GM12878 (cell line): ENCODE measurements around the gene ICA1. TPM values are rescaled to one million over a fixed set of nuclear protein-coding genes. Genes with fewer than 3 reads are reported as not detected.

Source experiments
- ATAC-seq: fragments of 200-7000 bp; cut with Tn5 transposase; 3 replicates; pipeline ENCODE4 v1.9.1; 2020; ENCODE audit warnings: mild to moderate bottlenecking, moderate library complexity
- BruUV-seq: library from RNA; stranded (reverse); fragments of 400-500 nt; replicated peaks from 2 replicates; lab custom pipeline; 2021; lab: Mats Ljungman, UMichigan
- CTCF ChIA-PET: fragments of 300-600 bp; sonication (Branson Sonifier 250); formaldehyde crosslinking; extraction: SDS; loops from one replicate; lab custom pipeline; 2021; ENCODE audit warnings: inconsistent platforms; lab: Yijun Ruan, JAX
- POLR2A ChIA-PET: fragments of 350-600 bp; formaldehyde crosslinking; extraction: SDS; loops from one replicate; lab custom pipeline; 2021; ENCODE audit warnings: inconsistent platforms; lab: Charles Lee
- RAD21 ChIA-PET: fragments of 300-600 bp; sonication (Branson Sonifier 250); formaldehyde crosslinking; loops from one replicate; lab custom pipeline; 2023; ENCODE audit warnings: antibody characterized with exemption; ENCODE audit not compliant: unreplicated experiment; lab: Charles Lee
- SMC1A ChIA-PET: fragments of 300-600 bp; sonication (Branson Sonifier 250); formaldehyde crosslinking; loops from one replicate; lab custom pipeline; 2023; ENCODE audit not compliant: unreplicated experiment, uncharacterized antibody; lab: Charles Lee
- DNase-seq: peaks from one replicate; pipeline ENCODE4 v3.0.0-alpha.2; 2011; ENCODE audit warnings: low read depth, low spot score
- FAIRE-seq: peaks from 3 replicates; lab custom pipeline; 2011; peaks lifted over from hg19 to GRCh38; lab: Jason Lieb, UNC
- H2AFZ ChIP-seq: 2 replicates; pipeline ENCODE4 v1.6.0; 2011; ENCODE audit warnings: low read depth, low read length, control low read depth; ENCODE audit not compliant: control insufficient read depth
- H3K27ac ChIP-seq: 2 replicates; pipeline ENCODE4 v1.5.1; 2011; ENCODE audit warnings: control low read depth; ENCODE audit not compliant: control insufficient read depth, insufficient read depth
- H3K27me3 ChIP-seq, 2 experiments: replicated peaks in 1 of 2; 2 replicates each; pipeline versions ENCODE4 v1.6.0 to v1.6.1; 2011; ENCODE audit warnings: low read length in 1 of 2; ENCODE audit not compliant: control insufficient read depth in 2 of 2, insufficient read depth in 2 of 2
- H3K36me3 ChIP-seq, 2 experiments: 2 replicates each; pipeline ENCODE4 v1.5.1; 2011; ENCODE audit warnings: low read length in 1 of 2; ENCODE audit not compliant: control insufficient read depth in 2 of 2, insufficient read depth in 2 of 2
- H3K4me1 ChIP-seq: 2 replicates; pipeline ENCODE4 v1.6.1; 2011; ENCODE audit warnings: mild to moderate bottlenecking, low read length, moderate library complexity, mixed read lengths; ENCODE audit not compliant: control insufficient read depth, insufficient read depth
- H3K4me2 ChIP-seq: 2 replicates; pipeline ENCODE4 v1.6.0; 2011; ENCODE audit warnings: control low read depth; ENCODE audit not compliant: control insufficient read depth, insufficient read depth
- H3K4me3 ChIP-seq: fragments of 200-600 bp; sonication (generic); 2 replicates; pipeline ENCODE4 v1.5.1; 2016
- H3K79me2 ChIP-seq: 2 replicates; pipeline ENCODE4 v1.6.0; 2011; ENCODE audit warnings: low read length; ENCODE audit not compliant: control insufficient read depth, insufficient read depth
- H3K9ac ChIP-seq: 2 replicates; pipeline ENCODE4 v1.8.0; 2011; ENCODE audit warnings: low read length, control low read depth, mixed read lengths; ENCODE audit not compliant: control insufficient read depth, insufficient read depth
- H3K9me3 ChIP-seq: replicated peaks from 3 replicates; pipeline ENCODE4 v1.5.1; 2011; ENCODE audit warnings: mild to moderate bottlenecking, low read length; ENCODE audit not compliant: control insufficient read depth, insufficient read depth
- H4K20me1 ChIP-seq: 2 replicates; pipeline ENCODE4 v1.6.0; 2011; ENCODE audit not compliant: control insufficient read depth, insufficient read depth
- CBFB ChIP-seq: IDR thresholded peaks from 2 replicates; pipeline ENCODE4 v1.6.1; 2016; ENCODE audit warnings: antibody characterized with exemption, low read depth
- CREB1 ChIP-seq: IDR thresholded peaks from 2 replicates; pipeline ENCODE4 v1.6.1; 2012; ENCODE audit warnings: low read depth, mild to moderate bottlenecking, inconsistent platforms
- EGR1 ChIP-seq, 2 experiments: IDR thresholded peaks; 1 replicate in 1 of 2; 2 replicates in 1 of 2; pipeline ENCODE4 v1.6.1; 2011 to 2012; ENCODE audit warnings: low read depth in 2 of 2, low read length in 2 of 2, borderline replicate concordance in 1 of 2, mild to moderate bottlenecking in 1 of 2, moderate library complexity in 1 of 2
- HCFC1 ChIP-seq: fragments of 150-350 bp; IDR thresholded peaks from 2 replicates; pipeline ENCODE4 v1.6.1; 2014; ENCODE audit warnings: low read length
- HDGF ChIP-seq: fragments of 450-650 bp; IDR thresholded peaks from 2 replicates; pipeline ENCODE4 v1.6.1; 2016; ENCODE audit warnings: antibody characterized with exemption
- MYB ChIP-seq: fragments of 150-350 bp; IDR thresholded peaks from 2 replicates; pipeline ENCODE4 v1.6.1; 2014; ENCODE audit warnings: mild to moderate bottlenecking, low read depth, low read length, borderline replicate concordance
- NBN ChIP-seq: fragments of 450-650 bp; IDR thresholded peaks from 2 replicates; pipeline ENCODE4 v1.6.1; 2016
- NFIC ChIP-seq: IDR thresholded peaks from 2 replicates; pipeline ENCODE4 v1.6.1; 2012; ENCODE audit warnings: low read depth, mild to moderate bottlenecking, inconsistent platforms, low read length, moderate library complexity
- NR2C2 ChIP-seq: IDR thresholded peaks from 2 replicates; pipeline ENCODE4 v1.6.1; 2011; ENCODE audit warnings: borderline replicate concordance, low read depth; ENCODE audit not compliant: control insufficient read depth, insufficient read length
- POLR2AphosphoS5 ChIP-seq: IDR thresholded peaks from 2 replicates; pipeline ENCODE4 v1.6.1; 2011; ENCODE audit warnings: mild to moderate bottlenecking, low read length, inconsistent platforms
- RAD21 ChIP-seq: IDR thresholded peaks from 2 replicates; pipeline ENCODE4 v1.6.1; 2011; ENCODE audit warnings: mild to moderate bottlenecking, low read depth, low read length, moderate library complexity; ENCODE audit not compliant: insufficient read depth
- SMARCA5 ChIP-seq: fragments of 450-650 bp; IDR thresholded peaks from 2 replicates; pipeline ENCODE4 v1.6.1; 2017; ENCODE audit warnings: mild to moderate bottlenecking
- ZNF384 ChIP-seq: IDR thresholded peaks from 2 replicates; pipeline ENCODE4 v1.6.1; 2012; ENCODE audit warnings: low read depth, mild to moderate bottlenecking, low read length, improper control_type of control experiment, borderline replicate concordance
- WGBS: methylation state at CpG from one replicate; pipeline ENCODE4 v1.1.6; 2016; ENCODE audit warnings: low lambda C conversion rate; ENCODE audit not compliant: insufficient replicate concordance, insufficient coverage; ENCODE audit errors: missing lambda C conversion rate; 5-methylcytosine and 5-hydroxymethylcytosine counted together
- in situ Hi-C: fragments of 300-500 bp; cut with MboI; formaldehyde crosslinking; loops from 9 replicates; pipeline ENCODE4 v1.14.3; 2018; ENCODE audit warnings: mixed read lengths
- intact Hi-C: fragments of 100-400 bp; cut with micrococcal nuclease; formaldehyde crosslinking; loops from one replicate; pipeline ENCODE4 v1.14.2; 2022; ENCODE audit not compliant: unreplicated experiment
- polyA plus RNA-seq, 11 experiments: library from polyadenylated mRNA; depleted of rRNA in 4 of 11; unstranded in 6 of 11; stranded (reverse) in 5 of 11; fragments of >200 nt; fragmentation: Nextera tagmentation in 4 of 11; fragmentation: Illumina TruSeq in 1 of 11; extraction: Ambion mirVana in 4 of 11; extraction: Trizol in 1 of 11; gene quantifications; 1 replicate in 1 of 11; 2 replicates in 10 of 11; pipeline versions ENCODE4 v1.2.1 to v1.2.3, GENCODE V29; 2011 to 2016; ENCODE audit warnings: inconsistent platforms in 2 of 11, missing spikeins in 2 of 11, low read depth in 1 of 11
- total RNA-seq, 4 experiments: library from RNA; depleted of rRNA in 3 of 4; stranded (reverse); fragments of >200 nt in 3 of 4; fragmentation: Illumina TruSeq in 1 of 4; extraction: Trizol in 1 of 4; gene quantifications; 2 replicates each; pipeline versions ENCODE4 v1.2.1 to v1.2.3, GENCODE V29; 2013 to 2021
- TF ChIP-seq, protein P1 (sequence below): fragments of 450-650 bp; IDR thresholded peaks from 2 replicates; pipeline ENCODE4 v1.6.1; 2017; ENCODE audit warnings: mild to moderate bottlenecking, moderate library complexity
- TF ChIP-seq, protein P2 (sequence below): fragments of 450-650 bp; formaldehyde crosslinking; IDR thresholded peaks from 2 replicates; pipeline ENCODE4 v1.4.0; 2022; ENCODE audit warnings: mild to moderate bottlenecking, moderate library complexity

ICA1 gene
- total and polyA plus RNA-seq, 10 of the 15 experiments (the other 5 are each of a cell fraction or from before 2014, with no cell fraction given): 1.3 to 35.1 (median 3.3) TPM

DNA sequence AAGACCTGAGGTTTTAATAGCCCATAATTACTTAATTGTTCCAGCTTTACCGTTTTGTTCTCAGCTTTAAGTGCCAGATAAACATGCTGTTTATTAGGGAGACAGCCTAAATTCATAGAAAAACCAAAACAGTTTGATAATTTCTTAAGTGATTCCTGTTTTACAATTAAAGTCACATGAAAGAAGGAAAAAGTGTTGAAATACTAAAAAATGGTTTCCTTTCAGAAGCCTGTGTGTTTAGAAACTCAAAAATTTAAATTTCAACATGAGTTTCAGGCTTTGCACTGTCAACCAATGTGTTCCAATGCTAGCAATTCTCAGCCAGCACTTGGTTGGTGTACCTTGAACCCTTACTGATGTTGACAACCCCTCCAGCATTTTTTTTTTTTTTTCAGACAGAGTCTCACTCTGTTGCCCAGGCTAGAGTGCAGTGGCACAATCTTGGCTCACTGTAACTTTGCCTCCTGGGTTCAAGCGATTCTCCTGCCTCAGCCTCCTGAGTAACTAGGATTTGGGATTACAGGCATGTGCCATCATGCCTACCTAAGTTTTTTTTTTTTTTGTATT is 135.3 kb downstream of the ICA1 start:
- ChIA-PET POLR2A (interaction anchor here (0.6 to 14.7 kb wide), 11 partner anchors 6 to 485 kb away, joined by 3 to 133 read pairs (median 4); partner anchors contain the start of gene GLCCI1), SMC1A (interaction anchor here (0.7 to 3.3 kb wide), 20 partner anchors 8 to 558 kb away, joined by 3 to 62 read pairs (median 6); partner anchors contain the start of genes GLCCI1 and UMAD1), RAD21 (interaction anchor here (0.9 to 4.5 kb wide), 15 partner anchors 8 to 446 kb away, joined by 3 to 52 read pairs (median 10); partner anchors contain the start of gene GLCCI1), CTCF (interaction anchor here (1.3 to 3.3 kb wide), 4 partner anchors 9 to 422 kb away, joined by 4 to 16 read pairs (median 4); no protein-coding TSS in a partner anchor)
- FAIRE-seq: no peak
- in situ Hi-C loops: loop anchor here (25.0 kb wide), 1 partner anchor 1864 kb away; the partner anchor contains the start of gene CYTH3
- TF ChIP-seq ZNF384 (peak; percentile 34; the same call in 1 of the 2 replicates), HCFC1 (no peak), SMARCA5 (0 out of 2 replicates have a peak, but pooled peaks have one; percentile 38), MYB (no peak), HDGF (no peak), CBFB (no peak), NR2C2 (no peak), POLR2AphosphoS5 (no peak), NBN (peak; percentile 21; the same call in 1 of the 2 replicates), CREB1 (no peak), RAD21 (no peak), NFIC (no peak), EGR1 (IDR thresholded peaks at IDR 0.05; ENCODE audit: borderline replicate concordance in 1 of 2, low read depth in 2 of 2, low read length in 2 of 2) (no peak)
- TF ChIP-seq, protein P1, sequence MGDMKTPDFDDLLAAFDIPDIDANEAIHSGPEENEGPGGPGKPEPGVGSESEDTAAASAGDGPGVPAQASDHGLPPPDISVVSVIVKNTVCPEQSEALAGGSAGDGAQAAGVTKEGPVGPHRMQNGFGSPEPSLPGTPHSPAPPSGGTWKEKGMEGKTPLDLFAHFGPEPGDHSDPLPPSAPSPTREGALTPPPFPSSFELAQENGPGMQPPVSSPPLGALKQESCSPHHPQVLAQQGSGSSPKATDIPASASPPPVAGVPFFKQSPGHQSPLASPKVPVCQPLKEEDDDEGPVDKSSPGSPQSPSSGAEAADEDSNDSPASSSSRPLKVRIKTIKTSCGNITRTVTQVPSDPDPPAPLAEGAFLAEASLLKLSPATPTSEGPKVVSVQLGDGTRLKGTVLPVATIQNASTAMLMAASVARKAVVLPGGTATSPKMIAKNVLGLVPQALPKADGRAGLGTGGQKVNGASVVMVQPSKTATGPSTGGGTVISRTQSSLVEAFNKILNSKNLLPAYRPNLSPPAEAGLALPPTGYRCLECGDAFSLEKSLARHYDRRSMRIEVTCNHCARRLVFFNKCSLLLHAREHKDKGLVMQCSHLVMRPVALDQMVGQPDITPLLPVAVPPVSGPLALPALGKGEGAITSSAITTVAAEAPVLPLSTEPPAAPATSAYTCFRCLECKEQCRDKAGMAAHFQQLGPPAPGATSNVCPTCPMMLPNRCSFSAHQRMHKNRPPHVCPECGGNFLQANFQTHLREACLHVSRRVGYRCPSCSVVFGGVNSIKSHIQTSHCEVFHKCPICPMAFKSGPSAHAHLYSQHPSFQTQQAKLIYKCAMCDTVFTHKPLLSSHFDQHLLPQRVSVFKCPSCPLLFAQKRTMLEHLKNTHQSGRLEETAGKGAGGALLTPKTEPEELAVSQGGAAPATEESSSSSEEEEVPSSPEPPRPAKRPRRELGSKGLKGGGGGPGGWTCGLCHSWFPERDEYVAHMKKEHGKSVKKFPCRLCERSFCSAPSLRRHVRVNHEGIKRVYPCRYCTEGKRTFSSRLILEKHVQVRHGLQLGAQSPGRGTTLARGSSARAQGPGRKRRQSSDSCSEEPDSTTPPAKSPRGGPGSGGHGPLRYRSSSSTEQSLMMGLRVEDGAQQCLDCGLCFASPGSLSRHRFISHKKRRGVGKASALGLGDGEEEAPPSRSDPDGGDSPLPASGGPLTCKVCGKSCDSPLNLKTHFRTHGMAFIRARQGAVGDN: 0 out of 2 replicates have a peak, but pooled peaks have one; percentile 28
- TF ChIP-seq, protein P2, sequence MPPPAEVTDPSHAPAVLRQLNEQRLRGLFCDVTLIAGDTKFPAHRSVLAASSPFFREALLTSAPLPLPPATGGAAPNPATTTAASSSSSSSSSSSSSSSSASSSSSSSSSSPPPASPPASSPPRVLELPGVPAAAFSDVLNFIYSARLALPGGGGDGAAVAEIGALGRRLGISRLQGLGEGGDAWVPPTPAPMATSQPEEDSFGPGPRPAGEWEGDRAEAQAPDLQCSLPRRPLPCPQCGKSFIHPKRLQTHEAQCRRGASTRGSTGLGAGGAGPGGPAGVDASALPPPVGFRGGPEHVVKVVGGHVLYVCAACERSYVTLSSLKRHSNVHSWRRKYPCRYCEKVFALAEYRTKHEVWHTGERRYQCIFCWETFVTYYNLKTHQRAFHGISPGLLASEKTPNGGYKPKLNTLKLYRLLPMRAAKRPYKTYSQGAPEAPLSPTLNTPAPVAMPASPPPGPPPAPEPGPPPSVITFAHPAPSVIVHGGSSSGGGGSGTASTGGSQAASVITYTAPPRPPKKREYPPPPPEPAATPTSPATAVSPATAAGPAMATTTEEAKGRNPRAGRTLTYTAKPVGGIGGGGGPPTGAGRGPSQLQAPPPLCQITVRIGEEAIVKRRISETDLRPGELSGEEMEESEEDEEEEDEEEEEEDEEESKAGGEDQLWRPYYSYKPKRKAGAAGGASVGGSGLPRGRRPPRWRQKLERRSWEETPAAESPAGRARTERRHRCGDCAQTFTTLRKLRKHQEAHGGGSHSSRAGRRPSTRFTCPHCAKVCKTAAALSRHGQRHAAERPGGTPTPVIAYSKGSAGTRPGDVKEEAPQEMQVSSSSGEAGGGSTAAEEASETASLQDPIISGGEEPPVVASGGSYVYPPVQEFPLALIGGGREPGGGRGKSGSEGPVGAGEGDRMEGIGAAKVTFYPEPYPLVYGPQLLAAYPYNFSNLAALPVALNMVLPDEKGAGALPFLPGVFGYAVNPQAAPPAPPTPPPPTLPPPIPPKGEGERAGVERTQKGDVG: no peak
- intact Hi-C loops: loop anchor here (1.0 kb wide), 3 partner anchors 8 to 64 kb away; no protein-coding TSS in a partner anchor
- H2AFZ ChIP-seq: no peak overlapping the region
- 50% methylated on average over 2 of the region's 2 CpGs for WGBS
- H3K79me2 ChIP-seq: 0 out of 2 replicates have a peak, but pooled peaks cover 3% of the 10 kb centered on the region
- peak overlapping the region; percentile 90 for H3K27ac ChIP-seq
- ATAC-seq: peak; percentile 2; the same call in 2 of the 3 replicates
- H3K9me3 ChIP-seq: no peaks in the 10 kb centered on the region
- peak overlapping the region; percentile 54 for H3K9ac ChIP-seq
- no peaks in the 10 kb centered on the region for H4K20me1 ChIP-seq
- no peaks in the 10 kb centered on the region for H3K36me3 ChIP-seq
- no peak for DNase-seq
- H3K4me3 ChIP-seq: no peak overlapping the region
- no TSS peak for BruUV-seq
- H3K27me3 ChIP-seq: no peaks in the 10 kb centered on the region
- H3K4me2 ChIP-seq: peak overlapping the region; percentile 28
- peaks cover 71% of the 10 kb centered on the region for H3K4me1 ChIP-seq
